ENCODE results near the gene LTBP3.

Gene LTBP3

DNA sequence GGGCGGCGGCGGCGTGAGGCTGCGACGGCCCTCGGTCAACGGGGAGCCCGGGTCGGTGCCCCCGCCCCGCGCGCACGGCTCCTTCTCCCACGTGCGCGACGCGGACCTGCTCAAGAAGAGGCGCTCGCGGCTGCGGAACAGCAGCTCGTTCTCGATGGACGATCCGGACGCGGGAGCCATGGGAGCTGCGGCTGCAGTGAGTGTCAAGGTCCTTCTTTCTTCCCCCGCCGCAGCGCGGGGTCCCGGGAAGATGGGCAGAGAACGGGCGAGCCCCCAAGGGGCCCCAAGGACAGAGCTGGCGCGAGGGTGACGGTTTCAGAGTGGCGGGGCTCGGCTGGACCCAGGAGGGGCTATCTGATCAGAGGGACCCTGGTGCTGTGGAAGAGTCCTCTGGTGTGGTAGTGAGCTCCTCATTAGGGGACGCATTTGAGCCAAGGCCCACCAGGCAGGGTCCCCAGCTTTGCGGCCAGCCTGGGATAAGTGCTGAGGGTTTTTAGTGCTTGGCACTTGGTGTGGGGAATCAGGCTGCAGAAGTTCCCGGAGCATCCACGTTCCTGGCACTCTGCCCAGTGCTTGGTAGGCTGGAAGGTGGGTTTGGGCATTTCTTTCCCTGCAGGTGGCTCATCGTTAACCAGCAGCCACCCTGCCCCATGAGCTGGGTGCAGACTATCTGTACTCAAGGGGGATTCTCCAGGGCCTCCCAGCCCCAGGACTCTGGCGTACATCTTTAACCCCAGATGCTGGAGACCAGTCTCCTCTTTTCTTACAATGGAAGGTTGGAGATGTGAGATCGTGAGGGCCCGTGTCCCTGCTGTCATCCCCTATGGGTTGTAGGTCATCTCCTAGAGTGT lies 27.5 kb upstream of the LTBP3 start:
- DNase-seq (ENCODE audit: extremely low spot score), result no peak
- CTCF ChIA-PET, result interaction anchor here (0.9 to 1.2 kb wide), 3 partner anchors 8 to 45 kb away, joined by 3 to 5 read pairs (median 4); partner anchors contain the start of gene FAM89B
- POLR2A ChIA-PET, result interaction anchor here (1.4 to 1.5 kb wide), 2 partner anchors 8 to 14 kb away, joined by 4 read pairs; no protein-coding TSS in a partner anchor
- TF ChIP-seq SUZ12 (IDR thresholded peaks at IDR 0.05), result no peak
- TF ChIP-seq, protein P1, sequence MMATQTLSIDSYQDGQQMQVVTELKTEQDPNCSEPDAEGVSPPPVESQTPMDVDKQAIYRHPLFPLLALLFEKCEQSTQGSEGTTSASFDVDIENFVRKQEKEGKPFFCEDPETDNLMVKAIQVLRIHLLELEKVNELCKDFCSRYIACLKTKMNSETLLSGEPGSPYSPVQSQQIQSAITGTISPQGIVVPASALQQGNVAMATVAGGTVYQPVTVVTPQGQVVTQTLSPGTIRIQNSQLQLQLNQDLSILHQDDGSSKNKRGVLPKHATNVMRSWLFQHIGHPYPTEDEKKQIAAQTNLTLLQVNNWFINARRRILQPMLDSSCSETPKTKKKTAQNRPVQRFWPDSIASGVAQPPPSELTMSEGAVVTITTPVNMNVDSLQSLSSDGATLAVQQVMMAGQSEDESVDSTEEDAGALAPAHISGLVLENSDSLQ (IDR thresholded peaks at IDR 0.05), result no peak
- no peak for TF ChIP-seq BHLHE40 (IDR thresholded peaks at IDR 0.05; ENCODE audit: borderline replicate concordance)
- TF ChIP-seq ZNF384 (IDR thresholded peaks at IDR 0.05), result no peak
- TF ChIP-seq TARDBP (IDR thresholded peaks at IDR 0.05), result no peak
- TF ChIP-seq FOXK2 (IDR thresholded peaks at IDR 0.05), result no peak
- no peak for TF ChIP-seq FOXA1 (IDR thresholded peaks at IDR 0.05)
- no peak for TF ChIP-seq NFRKB (IDR thresholded peaks at IDR 0.05)
- no peak for TF ChIP-seq FOXM1 (IDR thresholded peaks at IDR 0.05; ENCODE audit: borderline replicate concordance)

DNA sequence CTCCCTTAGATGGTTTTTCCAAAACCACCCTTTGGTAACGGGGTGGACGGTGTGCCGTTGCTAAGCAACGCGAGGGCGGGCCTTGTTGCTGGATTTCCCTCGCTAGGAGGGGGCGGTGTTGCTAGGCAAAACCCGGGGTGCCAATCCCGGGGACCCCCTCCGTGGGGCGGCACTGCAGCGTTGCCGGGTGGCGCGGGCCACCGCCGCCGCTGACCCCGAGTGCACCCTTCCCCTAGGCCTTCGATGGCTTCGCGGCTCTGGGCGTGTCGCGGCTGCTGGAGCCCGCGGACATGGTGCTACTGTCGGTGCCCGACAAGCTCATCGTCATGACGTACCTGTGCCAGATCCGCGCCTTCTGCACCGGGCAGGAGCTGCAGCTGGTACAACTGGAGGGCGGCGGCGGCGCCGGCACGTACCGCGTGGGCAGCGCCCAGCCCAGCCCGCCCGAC lies 26.6 kb upstream of the LTBP3 start:
- TF ChIP-seq FOXK2 (IDR thresholded peaks at IDR 0.05) (no peak), SP1 (IDR thresholded peaks at IDR 0.05) (no peak), LEF1 (IDR thresholded peaks at IDR 0.05; ENCODE audit: borderline replicate concordance) (no peak), L3MBTL2 (conservative IDR thresholded peaks at IDR 0.05) (no peak), ELF4 (IDR thresholded peaks at IDR 0.05) (no peak), BHLHE40 (IDR thresholded peaks at IDR 0.05; ENCODE audit: borderline replicate concordance) (no peak), ZNF384 (IDR thresholded peaks at IDR 0.05) (no peak), TARDBP (IDR thresholded peaks at IDR 0.05) (no peak), SUZ12 (IDR thresholded peaks at IDR 0.05) (no peak), CTBP1 (IDR thresholded peaks at IDR 0.05; ENCODE audit: borderline replicate concordance) (no peak), ARNT (IDR thresholded peaks at IDR 0.05) (no peak), FOXM1 (IDR thresholded peaks at IDR 0.05; ENCODE audit: borderline replicate concordance) (no peak), FOXA1 (IDR thresholded peaks at IDR 0.05) (no peak), HDGF (IDR thresholded peaks at IDR 0.05; ENCODE audit: borderline replicate concordance) (no peak)
- POLR2A ChIA-PET, result interaction anchor here (1.0 kb wide), 1 partner anchor 83 kb away, joined by 3 read pairs; no protein-coding TSS in a partner anchor
- CTCF ChIA-PET, result interaction anchor here (1.4 kb wide), 1 partner anchor 9 kb away, joined by 4 read pairs; no protein-coding TSS in a partner anchor
- no peak for DNase-seq (ENCODE audit: extremely low spot score)

DNA sequence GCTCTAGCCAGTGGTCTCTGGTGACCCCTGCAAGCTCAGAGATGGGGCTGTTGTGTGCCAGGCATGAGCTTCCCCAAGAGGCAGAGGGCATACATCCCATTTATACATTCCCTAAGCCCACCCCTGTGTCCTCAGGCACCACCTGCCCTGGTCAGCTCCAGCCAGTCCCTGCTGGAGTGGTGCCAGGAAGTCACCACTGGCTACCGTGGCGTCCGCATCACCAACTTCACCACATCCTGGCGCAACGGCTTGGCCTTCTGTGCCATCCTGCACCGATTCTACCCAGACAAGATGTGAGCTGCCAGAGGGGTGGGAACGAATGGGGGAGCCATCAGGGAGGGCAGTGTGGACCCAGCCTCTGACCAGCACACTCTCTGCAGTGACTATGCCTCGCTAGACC lies 25.9 kb upstream of the LTBP3 start:
- no peak for DNase-seq (ENCODE audit: extremely low spot score)
- ChIA-PET POLR2A (interaction anchor here (1.0 to 1.8 kb wide), 3 partner anchors 31 to 161 kb away, joined by 3 to 5 read pairs (median 4); partner anchors contain the start of genes NEAT1 and PCNX3), CTCF (interaction anchor here (1.4 kb wide), 1 partner anchor 10 kb away, joined by 4 read pairs; no protein-coding TSS in a partner anchor)
- TF ChIP-seq BHLHE40 (IDR thresholded peaks at IDR 0.05; ENCODE audit: borderline replicate concordance), result no peak
- no peak for TF ChIP-seq LEF1 (IDR thresholded peaks at IDR 0.05; ENCODE audit: borderline replicate concordance)
- TF ChIP-seq ELF4 (IDR thresholded peaks at IDR 0.05), result no peak
- no peak for TF ChIP-seq ARNT (IDR thresholded peaks at IDR 0.05)
- no peak for TF ChIP-seq ZNF384 (IDR thresholded peaks at IDR 0.05)
- no peak for TF ChIP-seq FOXA1 (IDR thresholded peaks at IDR 0.05)
- TF ChIP-seq NFRKB (IDR thresholded peaks at IDR 0.05), result no peak
- no peak for TF ChIP-seq CTBP1 (IDR thresholded peaks at IDR 0.05; ENCODE audit: borderline replicate concordance)
- TF ChIP-seq L3MBTL2 (conservative IDR thresholded peaks at IDR 0.05), result no peak
- no peak for TF ChIP-seq TARDBP (IDR thresholded peaks at IDR 0.05)

DNA sequence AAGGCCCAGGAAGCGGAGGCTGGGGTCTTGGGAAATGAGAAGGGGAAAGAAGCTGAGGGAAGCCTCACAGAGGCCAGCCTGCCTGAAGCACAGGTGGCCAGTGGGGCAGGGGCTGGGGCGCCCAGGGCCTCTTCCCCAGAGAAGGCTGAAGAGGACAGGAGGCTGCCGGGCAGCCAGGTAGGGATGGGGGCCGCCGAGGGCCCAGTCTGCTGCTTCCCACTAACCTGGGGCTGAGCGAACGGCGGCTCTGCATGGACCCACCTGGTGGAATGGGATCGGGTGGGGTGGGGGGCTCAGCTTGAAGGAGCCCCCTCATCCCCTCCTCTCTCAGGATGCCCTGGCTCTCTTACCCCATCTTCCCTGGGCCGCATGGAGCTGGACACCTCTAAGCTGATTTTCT lies 25.4 kb upstream of the LTBP3 start:
- POLR2A ChIA-PET, result interaction anchor here (1.0 to 1.8 kb wide), 3 partner anchors 32 to 160 kb away, joined by 3 to 5 read pairs (median 4); partner anchors contain the start of genes NEAT1 and PCNX3
- DNase-seq (ENCODE audit: extremely low spot score), result no peak
- TF ChIP-seq LEF1 (IDR thresholded peaks at IDR 0.05; ENCODE audit: borderline replicate concordance) (no peak), FOXA1 (IDR thresholded peaks at IDR 0.05) (no peak), NFRKB (IDR thresholded peaks at IDR 0.05) (no peak), SUZ12 (IDR thresholded peaks at IDR 0.05) (no peak), ARNT (IDR thresholded peaks at IDR 0.05) (no peak), ZNF384 (IDR thresholded peaks at IDR 0.05) (no peak), ELF4 (IDR thresholded peaks at IDR 0.05) (no peak), TARDBP (IDR thresholded peaks at IDR 0.05) (no peak), L3MBTL2 (conservative IDR thresholded peaks at IDR 0.05) (no peak), HDGF (IDR thresholded peaks at IDR 0.05; ENCODE audit: borderline replicate concordance) (no peak), FOXM1 (IDR thresholded peaks at IDR 0.05; ENCODE audit: borderline replicate concordance) (no peak)
- TF ChIP-seq, protein P1 (IDR thresholded peaks at IDR 0.05), result no peak
- CTCF ChIA-PET, result interaction anchor here (1.4 kb wide), 1 partner anchor 10 kb away, joined by 4 read pairs; no protein-coding TSS in a partner anchor

DNA sequence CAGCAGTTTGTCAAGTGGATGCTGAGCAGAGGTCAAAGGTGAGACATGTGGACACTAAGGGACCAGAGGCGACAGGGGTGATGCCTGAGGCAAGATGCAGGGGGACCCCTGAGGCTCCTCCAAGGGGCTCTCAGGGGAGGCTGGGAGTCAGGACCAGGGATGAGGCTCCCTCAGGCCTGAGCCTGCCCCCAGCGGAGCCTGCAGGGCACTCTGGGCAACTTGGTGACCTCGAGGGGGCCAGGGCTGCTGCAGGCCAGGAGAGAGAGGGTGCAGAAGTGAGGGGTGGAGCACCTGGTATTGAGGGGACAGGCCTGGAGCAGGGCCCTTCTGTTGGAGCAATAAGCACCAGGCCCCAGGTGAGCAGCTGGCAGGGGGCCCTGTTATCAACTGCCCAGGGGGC lies 23.8 kb upstream of the LTBP3 start:
- no peak for TF ChIP-seq ELF4 (IDR thresholded peaks at IDR 0.05)
- TF ChIP-seq TARDBP (IDR thresholded peaks at IDR 0.05), result no peak
- no peak for TF ChIP-seq L3MBTL2 (conservative IDR thresholded peaks at IDR 0.05)
- TF ChIP-seq CTBP1 (IDR thresholded peaks at IDR 0.05; ENCODE audit: borderline replicate concordance), result no peak
- DNase-seq (ENCODE audit: extremely low spot score), result no peak
- ChIA-PET CTCF (interaction anchor here (2.1 kb wide), 1 partner anchor 12 kb away, joined by 5 read pairs; no protein-coding TSS in a partner anchor), POLR2A (no interaction called here)

DNA sequence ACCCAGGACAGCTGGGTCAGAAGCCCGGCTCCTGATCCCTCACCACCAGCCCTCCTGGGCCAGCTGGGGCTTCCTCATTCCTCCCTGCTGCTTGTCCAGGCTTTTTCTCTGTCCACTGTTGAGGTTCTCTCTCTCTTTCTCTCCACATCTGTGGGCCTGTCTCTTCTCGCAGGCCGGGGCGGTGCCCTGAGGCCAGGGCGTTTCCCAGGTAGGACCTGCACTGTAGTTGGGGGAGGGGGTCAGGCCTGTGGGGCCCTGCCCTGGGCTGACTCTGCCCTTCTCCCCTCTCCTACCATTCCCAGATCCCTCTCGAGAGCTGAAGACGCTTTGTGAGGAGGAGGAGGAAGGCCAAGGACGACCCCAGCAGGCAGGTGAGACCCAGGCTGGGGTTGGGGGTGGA lies 22.6 kb upstream of the LTBP3 start:
- CTCF ChIA-PET, result interaction anchor here (0.6 kb wide), 1 partner anchor 249 kb away, joined by 4 read pairs; no protein-coding TSS in a partner anchor

More for the DNA sequence above, 22.6 kb upstream of the LTBP3 start:
- DNase-seq (ENCODE audit: extremely low spot score), result no peak
- no peak for TF ChIP-seq ZNF384 (IDR thresholded peaks at IDR 0.05)
- TF ChIP-seq FOXK2 (IDR thresholded peaks at IDR 0.05), result no peak
- no peak for TF ChIP-seq ELF4 (IDR thresholded peaks at IDR 0.05)
- TF ChIP-seq HDGF (IDR thresholded peaks at IDR 0.05; ENCODE audit: borderline replicate concordance), result no peak
- POLR2A ChIA-PET, result no interaction called here

All from HEK293T (cell line).